Kidney capillary endothelial cell (primary cell): ENCODE data around the gene NHS.
"Not testable (repeated sequence)": the region's sequence is repeated elsewhere in the genome, so short reads cannot be mapped to it uniquely, and the experiment has no call there.

Source experiments
- DNase-seq: peaks from one replicate; pipeline ENCODE4 v3.0.0-alpha.2; 2018; ENCODE audit warnings: low spot score

Gene NHS

GRCh38 chrX:17405225-17405969 is 30.4 kb downstream of the NHS start:
- no peak for DNase-seq

- DNase-seq: no peak
Measured at GRCh38 chrX:17409566-17410290, 34.7 kb downstream of the NHS start.

- no peak for DNase-seq
Measured at GRCh38 chrX:17410651-17411050, 35.7 kb downstream of the NHS start.

GRCh38 chrX:17411205-17411604 is 36.2 kb downstream of the NHS start:
- no peak for DNase-seq

- peak; percentile 42 for DNase-seq
Measured at GRCh38 chrX:17412692-17413091, 37.7 kb downstream of the NHS start.

- DNase-seq: no peak
Measured at GRCh38 chrX:17413228-17413627, 38.2 kb downstream of the NHS start.

GRCh38 chrX:17414027-17414658 is 39.1 kb downstream of the NHS start:
- DNase-seq: no peak

GRCh38 chrX:17414839-17415238 is 39.8 kb downstream of the NHS start:
- no peak for DNase-seq

- no peak for DNase-seq
Measured at GRCh38 chrX:17415242-17415810, 40.3 kb downstream of the NHS start.

GRCh38 chrX:17417372-17417771 is 42.4 kb downstream of the NHS start:
- no peak for DNase-seq

- no peak for DNase-seq
Measured at GRCh38 chrX:17425136-17425535, 50.1 kb downstream of the NHS start.

- no peak for DNase-seq
Measured at GRCh38 chrX:17425551-17425950, 50.6 kb downstream of the NHS start.

GRCh38 chrX:17431171-17431570 is 56.2 kb downstream of the NHS start:
- no peak for DNase-seq

GRCh38 chrX:17432158-17432557 is 57.2 kb downstream of the NHS start:
- no peak for DNase-seq

GRCh38 chrX:17433965-17434364 is 59.0 kb downstream of the NHS start:
- DNase-seq: no peak

GRCh38 chrX:17435476-17435875 is 60.5 kb downstream of the NHS start:
- DNase-seq: no peak

- DNase-seq: no peak
Measured at GRCh38 chrX:17438221-17438620, 63.2 kb downstream of the NHS start.

GRCh38 chrX:17440258-17440657 is 65.3 kb downstream of the NHS start:
- DNase-seq: no peak

GRCh38 chrX:17440836-17441235 is 65.8 kb downstream of the NHS start:
- no peak for DNase-seq

GRCh38 chrX:17441965-17442364 is 67.0 kb downstream of the NHS start:
- DNase-seq: peak; percentile 37

GRCh38 chrX:17442898-17443297 is 67.9 kb downstream of the NHS start:
- DNase-seq: no peak

GRCh38 chrX:17443556-17443955 is 68.6 kb downstream of the NHS start:
- DNase-seq: no peak

- DNase-seq: not testable (repeated sequence)
Measured at GRCh38 chrX:17446269-17446668, 71.3 kb downstream of the NHS start.
